HEK293 (cell line): ENCODE measurements around the gene FOXO1.
A peak's percentile ranks its signal among the peaks of the same experiment; 100 is the strongest.
"Not testable (repeated sequence)": the region's sequence is repeated elsewhere in the genome, so short reads cannot be mapped to it uniquely, and the experiment has no call there.

Experiments
- CTCF ChIA-PET: fragments of 350-600 bp; formaldehyde crosslinking; extraction: SDS; loops from one replicate; lab custom pipeline; 2021; ENCODE audit warnings: antibody characterized with exemption; lab: Yijun Ruan, JAX
- POLR2A ChIA-PET: fragments of 300-600 bp; formaldehyde crosslinking; extraction: SDS; loops from one replicate; lab custom pipeline; 2020; ENCODE audit warnings: antibody characterized with exemption, inconsistent platforms; lab: Yijun Ruan, JAX
- H3K27ac ChIP-seq: fragments of 200-500 bp; sonication (Bioruptor generic); 2 replicates; pipeline ENCODE4 v1.5.1; 2014; ENCODE audit warnings: low read depth, low read length, control low read depth, inconsistent platforms; ENCODE audit errors: extremely low read depth
- H3K36me3 ChIP-seq, 2 experiments: fragments of 200-500 bp in 1 of 2; sonication (Bioruptor generic) in 1 of 2; 1 replicate in 1 of 2; 2 replicates in 1 of 2; pipeline ENCODE4 v1.5.1; 2014 to 2017; ENCODE audit warnings: inconsistent platforms in 2 of 2, low read length in 2 of 2; ENCODE audit not compliant: control insufficient read depth in 2 of 2, insufficient read depth in 1 of 2
- H3K4me1 ChIP-seq: fragments of 200-500 bp; sonication (Bioruptor generic); 2 replicates; pipeline ENCODE4 v1.5.1; 2014; ENCODE audit warnings: mild to moderate bottlenecking, low read length, inconsistent platforms; ENCODE audit not compliant: control insufficient read depth, insufficient read depth
- H3K4me3 ChIP-seq: 2 replicates; pipeline ENCODE4 v1.5.1; 2011; ENCODE audit warnings: low read depth, mild to moderate bottlenecking, control low read depth, low read length, moderate library complexity
- H3K9me3 ChIP-seq: fragments of 200-500 bp; sonication (Bioruptor generic); 2 replicates; pipeline ENCODE4 v1.5.1; 2014; ENCODE audit warnings: low read depth, low read length, inconsistent platforms; ENCODE audit not compliant: control insufficient read depth, insufficient read depth
- KLF7 ChIP-seq: fragments of 450-650 bp; formaldehyde crosslinking; IDR thresholded peaks from 2 replicates; pipeline ENCODE4 v1.5.1; 2016; ENCODE audit warnings: missing biosample characterization, missing genetic modification characterization, borderline replicate concordance
- KLF8 ChIP-seq: fragments of 450-650 bp; formaldehyde crosslinking; IDR thresholded peaks from 2 replicates; pipeline ENCODE4 v1.5.1; 2016; ENCODE audit warnings: missing biosample characterization, missing genetic modification characterization
- SP2 ChIP-seq: fragments of 450-650 bp; formaldehyde crosslinking; IDR thresholded peaks from 2 replicates; pipeline ENCODE4 v1.5.1; 2016; ENCODE audit warnings: missing biosample characterization, missing genetic modification characterization
- SP7 ChIP-seq: fragments of 450-650 bp; formaldehyde crosslinking; IDR thresholded peaks from 2 replicates; pipeline ENCODE4 v1.5.1; 2016; ENCODE audit warnings: missing biosample characterization, missing genetic modification characterization
- TCF7L2 ChIP-seq: IDR thresholded peaks from 2 replicates; pipeline ENCODE4 v1.6.1; 2011; ENCODE audit warnings: low read depth, mild to moderate bottlenecking, inconsistent platforms, low read length, moderate library complexity, borderline replicate concordance
- ZBTB17 ChIP-seq: fragments of 450-650 bp; formaldehyde crosslinking; IDR thresholded peaks from 2 replicates; pipeline ENCODE4 v1.5.1; 2016; ENCODE audit warnings: missing biosample characterization, missing genetic modification characterization
- ZEB2 ChIP-seq: fragments of 450-650 bp; formaldehyde crosslinking; IDR thresholded peaks from 2 replicates; pipeline ENCODE4 v1.5.1; 2016; ENCODE audit warnings: missing biosample characterization, missing genetic modification characterization
- ZFHX2 ChIP-seq: fragments of 450-650 bp; formaldehyde crosslinking; conservative IDR thresholded peaks from 2 replicates; pipeline ENCODE4 v1.5.1; 2016; ENCODE audit warnings: missing biosample characterization, missing genetic modification characterization
- ZFP3 ChIP-seq: fragments of 450-650 bp; formaldehyde crosslinking; IDR thresholded peaks from 2 replicates; pipeline ENCODE4 v1.5.1; 2016; ENCODE audit warnings: low read depth, missing biosample characterization, missing genetic modification characterization
- ZFP37 ChIP-seq: fragments of 450-650 bp; formaldehyde crosslinking; IDR thresholded peaks from 2 replicates; pipeline ENCODE4 v1.5.1; 2016; ENCODE audit warnings: missing biosample characterization, missing genetic modification characterization
- ZIC2 ChIP-seq: fragments of 450-650 bp; formaldehyde crosslinking; IDR thresholded peaks from 2 replicates; pipeline ENCODE4 v1.5.1; 2016; ENCODE audit warnings: missing biosample characterization, missing genetic modification characterization
- ZNF140 ChIP-seq: fragments of 450-650 bp; formaldehyde crosslinking; IDR thresholded peaks from 2 replicates; pipeline ENCODE4 v1.5.1; 2016; ENCODE audit warnings: missing biosample characterization, missing genetic modification characterization
- ZNF155 ChIP-seq: fragments of 450-650 bp; formaldehyde crosslinking; IDR thresholded peaks from 2 replicates; pipeline ENCODE4 v1.5.1; 2016; ENCODE audit warnings: missing biosample characterization, missing genetic modification characterization
- ZNF2 ChIP-seq: fragments of 450-650 bp; formaldehyde crosslinking; IDR thresholded peaks from 2 replicates; pipeline ENCODE4 v1.5.1; 2016; ENCODE audit warnings: missing biosample characterization, missing genetic modification characterization
- ZNF341 ChIP-seq: fragments of 450-650 bp; formaldehyde crosslinking; IDR thresholded peaks from 2 replicates; pipeline ENCODE4; 2016; ENCODE audit warnings: low read depth, missing biosample characterization, missing genetic modification characterization
- ZNF394 ChIP-seq: fragments of 450-650 bp; formaldehyde crosslinking; IDR thresholded peaks from 2 replicates; pipeline ENCODE4 v1.5.1; 2016; ENCODE audit warnings: missing biosample characterization, missing genetic modification characterization, mild to moderate bottlenecking, moderate library complexity, borderline replicate concordance
- ZNF501 ChIP-seq: fragments of 450-650 bp; formaldehyde crosslinking; IDR thresholded peaks from 2 replicates; pipeline ENCODE4 v1.5.1; 2016; ENCODE audit warnings: missing biosample characterization, missing genetic modification characterization
- ZNF596 ChIP-seq: fragments of 450-650 bp; IDR thresholded peaks from 2 replicates; pipeline ENCODE4 v1.5.0; 2018; ENCODE audit warnings: missing biosample characterization, mild to moderate bottlenecking, missing genetic modification characterization, moderate library complexity
- ZNF600 ChIP-seq: fragments of 450-650 bp; formaldehyde crosslinking; IDR thresholded peaks from 2 replicates; pipeline ENCODE4 v1.5.1; 2016; ENCODE audit warnings: missing biosample characterization, missing genetic modification characterization
- ZNF629 ChIP-seq: fragments of 450-650 bp; formaldehyde crosslinking; IDR thresholded peaks from 2 replicates; pipeline ENCODE4 v1.5.1; 2017; ENCODE audit warnings: missing biosample characterization, missing genetic modification characterization
- ZNF692 ChIP-seq: fragments of 450-650 bp; formaldehyde crosslinking; IDR thresholded peaks from 2 replicates; pipeline ENCODE4 v1.5.1; 2016; ENCODE audit warnings: missing biosample characterization, missing genetic modification characterization
- ZNF704 ChIP-seq: fragments of 450-650 bp; formaldehyde crosslinking; IDR thresholded peaks from 2 replicates; pipeline ENCODE4 v1.5.1; 2016; ENCODE audit warnings: missing biosample characterization, missing genetic modification characterization
- ZSCAN23 ChIP-seq: fragments of 450-650 bp; formaldehyde crosslinking; IDR thresholded peaks from 2 replicates; pipeline ENCODE4 v1.5.1; 2016; ENCODE audit warnings: missing biosample characterization, missing genetic modification characterization
- ZSCAN30 ChIP-seq: fragments of 450-650 bp; IDR thresholded peaks from 2 replicates; pipeline ENCODE4 v1.5.1; 2018; ENCODE audit warnings: missing biosample characterization, mild to moderate bottlenecking, missing genetic modification characterization, moderate library complexity

Gene FOXO1

GRCh38 chr13:40664350-40665125, 1.9 kb downstream of the FOXO1 start (continued):
- TF ChIP-seq ZNF692 (tag by site-specific recombination) (peak; percentile 96), KLF7 (no peak), ZFP3 (tag by site-specific recombination) (no peak), ZFHX2 (tag by site-specific recombination) (peak; percentile 85), TCF7L2 (no peak), ZNF155 (tag by site-specific recombination) (no peak), ZNF704 (tag by site-specific recombination) (no peak), ZSCAN30 (tag by site-specific recombination) (peak; percentile 61)

- POLR2A ChIA-PET: interaction anchor here (1.0 kb wide), 1 partner anchor 16 kb away, joined by 3 read pairs; no protein-coding TSS in a partner anchor
- H3K36me3 ChIP-seq, H3K9me3 ChIP-seq: not testable (repeated sequence)
- CTCF ChIA-PET: interaction anchor here (0.6 kb wide), 1 partner anchor 153 kb away, joined by 3 read pairs; no protein-coding TSS in a partner anchor
- H3K27ac ChIP-seq: peak overlapping the region; percentile 88
- TF ChIP-seq ZNF629 (tag by site-specific recombination): peak; percentile 52; the same call in 1 of the 2 replicates
- peak; percentile 57; the same call in 1 of the 2 replicates for TF ChIP-seq ZNF140 (tag by site-specific recombination)
- TF ChIP-seq SP2 (tag by site-specific recombination): peak; percentile 74
- peak; percentile 79 for TF ChIP-seq ZNF596
- 0 out of 2 replicates have a peak, but pooled peaks have one; percentile 3 for TF ChIP-seq ZSCAN23 (tag by site-specific recombination)
- 0 out of 2 replicates have a peak, but pooled peaks have one; percentile 24 for TF ChIP-seq ZIC2 (tag by site-specific recombination)
- TF ChIP-seq ZBTB17 (tag by site-specific recombination): peak; percentile 99
- peak; percentile 100 for TF ChIP-seq ZNF600 (tag by site-specific recombination)
- TF ChIP-seq ZNF501 (tag by site-specific recombination): peak; percentile 41; the same call in 1 of the 2 replicates
- TF ChIP-seq ZEB2: peak; percentile 88
- TF ChIP-seq ZFP37 (tag by site-specific recombination): peak; percentile 61; the same call in 1 of the 2 replicates
- TF ChIP-seq KLF8 (tag by site-specific recombination): 0 out of 2 replicates have a peak, but pooled peaks have one; percentile 9
- TF ChIP-seq ZNF341 (tag by site-specific recombination): peak; percentile 100
- peak; percentile 70; the same call in 1 of the 2 replicates for TF ChIP-seq ZNF2 (tag by site-specific recombination)
- peak; percentile 62 for TF ChIP-seq ZNF394
- TF ChIP-seq SP7 (tag by site-specific recombination): peak; percentile 54; the same call in 1 of the 2 replicates
- H3K4me3 ChIP-seq: peak overlapping the region; percentile 94
- peaks cover 11% of the 10 kb centered on the region; the same call in 1 of the 2 replicates for H3K4me1 ChIP-seq
Measured at GRCh38 chr13:40664100-40664349, 2.4 kb downstream of the FOXO1 start.
